Small intestine (tissue), 7 donors: ENCODE results near the gene LMX1A. TPM values are rescaled to one million over a fixed set of nuclear protein-coding genes. Genes with fewer than 3 reads are reported as not detected.

Source experiments
- DNase-seq, 2 donors: peaks; one replicate each; pipeline versions ENCODE4 v3.0.0 to v3.0.0-alpha.2; 2013
- FAIRE-seq: peaks from 2 replicates; lab custom pipeline; 2012; peaks lifted over from hg19 to GRCh38; lab: Jason Lieb, UNC
- H3K27ac ChIP-seq, 3 donors: one replicate each; pipeline ENCODE4 v1.5.1; 2013; ENCODE audit warnings: low read length in 2 of 3, mild to moderate bottlenecking in 2 of 3, control low read depth in 1 of 3, inconsistent platforms in 1 of 3, low read depth in 1 of 3, moderate library complexity in 1 of 3
- H3K27me3 ChIP-seq, 3 donors: one replicate each; pipeline ENCODE4 v1.6.1; 2013; ENCODE audit warnings: low read length in 3 of 3, inconsistent platforms in 1 of 3; ENCODE audit not compliant: control insufficient read depth in 3 of 3, insufficient read depth in 3 of 3
- H3K36me3 ChIP-seq, 3 donors: one replicate each; pipeline ENCODE4 v1.6.1; 2013; ENCODE audit warnings: low read length in 3 of 3, inconsistent platforms in 1 of 3, low read depth in 1 of 3, mild to moderate bottlenecking in 1 of 3, moderate library complexity in 1 of 3; ENCODE audit not compliant: control insufficient read depth in 3 of 3, insufficient read depth in 2 of 3
- H3K4me1 ChIP-seq, 3 donors: one replicate each; pipeline ENCODE4 v1.6.1; 2013; ENCODE audit warnings: low read length in 2 of 3, inconsistent platforms in 1 of 3, low read depth in 1 of 3, mild to moderate bottlenecking in 1 of 3, moderate library complexity in 1 of 3; ENCODE audit not compliant: control insufficient read depth in 3 of 3, insufficient read depth in 2 of 3
- H3K4me3 ChIP-seq, 3 donors: one replicate each; pipeline ENCODE4 v1.5.1; 2013; ENCODE audit warnings: low read length in 3 of 3, control low read depth in 1 of 3, inconsistent platforms in 1 of 3, low read depth in 1 of 3, mild to moderate bottlenecking in 1 of 3, moderate library complexity in 1 of 3
- H3K9me3 ChIP-seq, 2 donors: one replicate each; pipeline ENCODE4 v1.6.1; 2013; ENCODE audit warnings: low read depth in 1 of 2, low read length in 1 of 2; ENCODE audit not compliant: control insufficient read depth in 2 of 2, insufficient read depth in 1 of 2
- WGBS, 3 donors: extraction: QIAGEN DNeasy Blood & Tissue Kit; methylation state at CpG; one replicate each; pipeline ENCODE4 v1.1.7; 2013; 5-methylcytosine and 5-hydroxymethylcytosine counted together
- polyA plus RNA-seq, 4 donors: library from polyadenylated mRNA; stranded (reverse) in 3 of 4; unstranded in 1 of 4; fragments of 200-250 nt in 3 of 4; fragments of 120-200 nt in 1 of 4; gene quantifications; one replicate each; pipeline versions ENCODE4 v1.2.1 to v1.2.3, GENCODE V29; 2013
- donor health status: healthy with polysubstance abuse.
- donor health status: control.
- donor health status: control.
- donor health status: Bipolar disorder and iron deficiency.
- donor health status: healthy.

The LMX1A gene
- polyA plus RNA-seq, 4 donors: 0.39 to 4.3 (median 0.49) TPM

DNA sequence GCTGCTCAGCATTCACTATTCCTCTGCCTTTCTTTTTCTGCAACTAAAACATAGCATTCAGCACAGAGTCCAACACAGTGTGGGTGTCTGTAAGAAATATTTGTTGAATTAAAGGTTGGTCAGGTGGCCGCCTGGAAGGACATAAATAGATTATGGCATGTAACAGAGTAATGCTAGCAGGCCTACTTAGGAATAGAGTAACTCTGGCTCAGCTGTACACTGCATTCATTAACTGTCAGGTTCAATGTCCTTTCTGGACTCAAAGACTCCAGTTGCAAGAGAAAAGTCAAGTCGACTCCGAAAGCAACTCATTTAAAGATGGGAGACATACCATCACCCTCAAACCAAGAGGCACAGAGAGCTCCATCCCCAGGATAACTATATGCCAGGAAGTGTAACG, 116.0 kb downstream of the LMX1A start:
- DNase-seq (no peak), FAIRE-seq (no peak)
- WGBS, 3 donors: 47 to 56% (median 52%) methylated on average over 4 of the region's 4 CpGs
- peaks cover 0 to 29% (median 13%) of the 10 kb centered on the region in 3 donors for H3K27me3 ChIP-seq
- no peak overlapping the region for H3K4me3 ChIP-seq
- H3K9me3 ChIP-seq: no peaks in the 10 kb centered on the region
- no peaks in the 10 kb centered on the region for H3K4me1 ChIP-seq
- no peaks in the 10 kb centered on the region for H3K36me3 ChIP-seq
- H3K27ac ChIP-seq: no peak overlapping the region

DNA sequence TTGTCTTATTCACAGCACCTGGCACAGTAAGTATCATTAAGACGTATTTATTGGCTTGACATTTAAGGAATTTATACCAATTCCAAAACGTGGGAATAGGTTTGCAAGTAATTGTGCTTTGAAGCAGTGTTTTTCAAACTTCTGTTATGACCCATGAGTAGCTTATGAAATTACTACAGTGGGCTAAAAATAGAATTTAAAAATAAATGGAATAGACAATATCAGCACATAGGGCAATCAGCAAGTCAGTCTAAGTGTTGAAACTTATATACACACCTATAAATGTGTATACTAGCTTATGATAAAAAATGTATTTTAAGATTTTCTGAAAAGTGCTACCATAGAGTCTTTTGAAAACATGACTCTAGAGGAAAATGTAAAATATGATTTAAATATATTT, 116.6 kb downstream of the LMX1A start:
- Histone ChIP-seq H3K4me3 (no peak overlapping the region), H3K27me3 (peaks cover 0 to 35% (median 19%) of the 10 kb centered on the region in 3 donors), H3K9me3 (no peaks in the 10 kb centered on the region), H3K36me3 (no peaks in the 10 kb centered on the region), H3K27ac (no peak overlapping the region), H3K4me1 (no peaks in the 10 kb centered on the region)
- DNase-seq (no peak), FAIRE-seq (no peak)
- WGBS, 3 donors: 30 to 53% (median 38%) methylated on average over 2 of the region's 2 CpGs

DNA sequence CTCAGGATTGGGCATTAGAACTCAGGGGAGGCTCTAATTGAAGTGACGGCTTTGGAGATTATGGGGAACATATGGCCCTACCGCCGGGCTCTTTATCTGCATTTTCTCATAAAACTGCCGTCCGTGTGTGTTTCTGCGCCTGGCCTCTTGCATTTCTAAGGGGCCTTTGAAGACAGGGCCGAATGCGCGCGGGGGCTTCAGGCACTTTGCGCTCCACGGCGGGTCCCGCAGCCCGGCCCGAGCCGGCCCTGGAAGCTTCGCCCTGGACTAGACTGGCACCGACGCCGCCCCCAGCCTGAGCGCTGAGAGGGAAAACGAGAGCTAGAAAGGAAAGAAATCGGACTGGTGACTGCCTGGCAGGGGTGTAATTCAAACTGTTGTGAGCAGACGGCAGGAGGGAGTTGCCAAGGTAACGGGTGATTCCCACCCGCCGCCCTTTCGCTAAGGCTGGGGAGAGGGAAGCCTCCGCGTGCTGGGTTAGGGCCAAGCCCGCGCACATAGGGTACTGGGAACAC, 120.7 kb downstream of the LMX1A start:
- FAIRE-seq: no peak
- Histone ChIP-seq H3K4me1 (no peaks in the 10 kb centered on the region), H3K27me3 (peaks cover 0 to 50% (median 23%) of the 10 kb centered on the region in 3 donors), H3K27ac (no peak overlapping the region), H3K9me3 (no peaks in the 10 kb centered on the region), H3K36me3 (no peaks in the 10 kb centered on the region), H3K4me3 (peak overlapping the region in 2 of 3 donors; percentile 12 to 33)
- 0 to 6% (median 1%) methylated on average over 33 of the region's 33 CpGs for WGBS, 3 donors
- DNase-seq: peak in 1 of 2 donors; percentile 28

DNA sequence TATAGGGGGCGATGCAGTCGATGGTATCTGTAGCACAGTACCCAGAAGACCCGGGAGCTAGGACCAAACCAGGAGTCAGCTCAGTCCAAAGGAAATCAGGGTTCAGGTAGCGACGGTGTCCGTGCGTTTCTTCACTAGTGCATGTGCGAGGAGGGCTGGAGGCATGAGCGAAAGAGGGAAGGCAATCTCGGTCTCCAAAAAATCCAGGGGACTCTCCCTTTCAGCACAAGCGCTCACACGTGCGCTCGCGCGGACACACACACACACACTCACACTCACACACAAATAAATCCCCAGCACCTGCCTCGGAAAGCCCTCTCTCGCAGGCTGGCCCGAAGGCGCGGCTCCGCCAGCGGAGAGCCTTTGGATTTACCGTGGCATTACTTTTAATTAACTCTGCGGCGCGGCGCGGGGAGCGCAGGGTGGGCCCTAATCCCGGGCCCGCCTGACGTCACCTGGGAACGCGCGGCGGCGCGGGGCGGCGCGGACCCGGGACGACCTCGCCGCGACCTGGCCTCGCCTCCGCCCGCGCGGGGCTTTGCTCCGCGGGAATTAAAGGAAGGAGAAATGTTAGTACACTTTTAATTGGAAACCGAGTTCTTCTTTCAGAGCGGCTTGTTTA, 121.2 kb downstream of the LMX1A start:
- H3K27ac ChIP-seq: no peak overlapping the region
- peak in 1 of 2 donors; percentile 7 for DNase-seq
- FAIRE-seq: no peak
- H3K9me3 ChIP-seq: no peaks in the 10 kb centered on the region
- H3K4me1 ChIP-seq: no peaks in the 10 kb centered on the region
- H3K4me3 ChIP-seq: peak overlapping the region in 2 of 3 donors; percentile 12 to 33
- WGBS, 3 donors: 2 to 6% (median 4%) methylated on average over 54 to 56 of the region's 56 CpGs
- peaks cover 0 to 52% (median 23%) of the 10 kb centered on the region in 3 donors for H3K27me3 ChIP-seq
- no peaks in the 10 kb centered on the region for H3K36me3 ChIP-seq

- DNase-seq (no peak), FAIRE-seq (no peak)
- peaks cover 0 to 52% (median 23%) of the 10 kb centered on the region in 3 donors for H3K27me3 ChIP-seq
- no peaks in the 10 kb centered on the region for H3K4me1 ChIP-seq
- H3K27ac ChIP-seq: no peak overlapping the region
- WGBS, 3 donors: 49 to 78% (median 56%) methylated on average over 4 of the region's 4 CpGs
- no peak overlapping the region for H3K4me3 ChIP-seq
- H3K36me3 ChIP-seq: no peaks in the 10 kb centered on the region
- H3K9me3 ChIP-seq: no peaks in the 10 kb centered on the region
Observed at GRCh38 chr1:165234149-165234548, 122.4 kb downstream of the LMX1A start.

DNA sequence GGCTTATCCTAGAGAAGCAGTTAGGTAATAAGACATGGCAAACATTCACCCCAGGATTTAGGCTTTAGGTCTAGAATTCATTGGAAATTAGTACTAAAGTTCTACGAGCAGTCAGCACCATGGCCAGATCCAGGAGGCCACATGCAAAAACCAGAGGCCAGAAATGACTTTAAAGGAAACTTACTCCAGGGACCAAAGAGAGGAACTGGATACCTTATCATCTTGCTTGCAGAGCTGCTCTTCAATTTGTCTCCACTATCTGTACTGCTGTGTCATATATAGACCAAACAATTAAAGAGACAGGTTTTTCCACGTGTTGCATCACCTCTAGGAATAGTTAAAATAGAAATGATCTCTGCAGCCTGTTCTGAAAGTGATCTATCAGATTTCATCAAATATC, 127.8 kb downstream of the LMX1A start:
- FAIRE-seq: no peak
- WGBS, 3 donors: 6 to 16% (median 10%) methylated on average over 2 of the region's 2 CpGs

GRCh38 chr1:165228111-165228655, 128.3 kb downstream of the LMX1A start:
- FAIRE-seq: no peak
- 44 to 52% (median 44%) methylated on average over 2 of the region's 2 CpGs for WGBS, 3 donors

More for the DNA sequence above, 127.8 kb downstream of the LMX1A start:
- Histone ChIP-seq H3K4me1 (no peaks in the 10 kb centered on the region), H3K27ac (no peak overlapping the region), H3K27me3 (peaks cover 0 to 9% (median 3%) of the 10 kb centered on the region in 3 donors), H3K4me3 (no peak overlapping the region), H3K36me3 (no peaks in the 10 kb centered on the region), H3K9me3 (no peaks in the 10 kb centered on the region)
- no peak for DNase-seq

DNA sequence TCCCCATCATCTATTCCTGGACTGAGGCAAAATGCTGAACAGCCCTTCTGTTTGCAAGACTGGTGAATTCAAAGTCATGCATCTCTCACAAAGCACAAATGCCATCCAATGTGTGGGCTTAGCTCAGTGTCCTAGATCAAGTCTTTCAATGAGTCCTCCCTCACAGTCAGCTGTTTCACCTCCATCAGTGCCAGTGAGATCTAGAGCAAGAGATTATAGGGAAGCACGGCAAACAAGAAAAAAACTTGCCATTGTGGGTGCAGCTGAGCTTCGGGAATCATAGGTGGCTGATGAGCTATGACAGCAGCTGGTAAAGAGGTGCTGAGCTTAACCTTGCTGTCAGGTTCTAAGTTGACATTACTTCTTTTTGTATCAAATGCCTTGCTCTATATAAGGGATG, 130.2 kb downstream of the LMX1A start:
- DNase-seq (no peak), FAIRE-seq (no peak)
- Histone ChIP-seq H3K27ac (no peak overlapping the region), H3K4me3 (no peak overlapping the region), H3K4me1 (no peaks in the 10 kb centered on the region), H3K27me3 (peaks cover 0 to 2% (median 0%) of the 10 kb centered on the region in 3 donors), H3K36me3 (no peaks in the 10 kb centered on the region), H3K9me3 (no peaks in the 10 kb centered on the region)
- WGBS, 3 donors: 68 to 86% (median 74%) methylated on average over 2 of the region's 2 CpGs

More at GRCh38 chr1:165228111-165228655, 128.3 kb downstream of the LMX1A start:
- no peaks in the 10 kb centered on the region for H3K36me3 ChIP-seq
- no peak overlapping the region for H3K4me3 ChIP-seq
- no peak overlapping the region for H3K27ac ChIP-seq
- no peaks in the 10 kb centered on the region for H3K4me1 ChIP-seq
- peaks cover 0 to 9% (median 3%) of the 10 kb centered on the region in 3 donors for H3K27me3 ChIP-seq
- no peaks in the 10 kb centered on the region for H3K9me3 ChIP-seq
- no peak for DNase-seq
